ENCODE data around the gene PNP. TPM values are rescaled to one million over a fixed set of nuclear protein-coding genes. Genes with fewer than 3 reads are reported as not detected.
"Not testable (repeated sequence)": the region's sequence is repeated elsewhere in the genome, so short reads cannot be mapped to it uniquely, and the experiment has no call there.

Gene PNP
- total RNA-seq, 6 donors from 2014 or later: 6.3 to 98.8 (median 32.9) TPM

GRCh38 chr14:20499881-20500280 is 30.7 kb downstream of the PNP start:
- H3K4me1 ChIP-seq: peaks cover 0 to 5% (median 0%) of the 10 kb centered on the region in 4 donors
- H3K27ac ChIP-seq: no peak overlapping the region
- ATAC-seq (ENCODE audit: low FRiP score in 2 of 2) (no peak), DNase-seq (no peak)
- H3K4me3 ChIP-seq: no peak overlapping the region
- TF ChIP-seq POLR2AphosphoS5 (IDR thresholded peaks at IDR 0.05) (no peak), EP300 (IDR thresholded peaks at IDR 0.05) (no peak), CTCF (IDR thresholded peaks at IDR 0.05) (no peak), POLR2A (IDR thresholded peaks at IDR 0.05) (no peak)
- no peaks in the 10 kb centered on the region for H3K9me3 ChIP-seq
- H3K27me3 ChIP-seq: no peaks in the 10 kb centered on the region
- H3K36me3 ChIP-seq: no peaks in the 10 kb centered on the region
- WGBS, 2 donors: 94 to 95% methylated on average over 5 of the region's 5 CpGs

- no peak for ATAC-seq (ENCODE audit: low FRiP score in 2 of 2)
- Histone ChIP-seq H3K4me1 (peaks cover 0 to 5% (median 0%) of the 10 kb centered on the region in 4 donors), H3K27ac (no peak overlapping the region), H3K36me3 (no peaks in the 10 kb centered on the region), H3K27me3 (no peaks in the 10 kb centered on the region), H3K4me3 (no peak overlapping the region), H3K9me3 (no peaks in the 10 kb centered on the region)
- TF ChIP-seq CTCF (IDR thresholded peaks at IDR 0.05) (no peak), POLR2AphosphoS5 (IDR thresholded peaks at IDR 0.05) (no peak), POLR2A (IDR thresholded peaks at IDR 0.05) (no peak), EP300 (IDR thresholded peaks at IDR 0.05) (no peak)
- no peak for DNase-seq
- WGBS, 2 donors: 98% methylated on average over 2 of the region's 2 CpGs
Measured at GRCh38 chr14:20501346-20501745, 32.1 kb downstream of the PNP start.

GRCh38 chr14:20503898-20504297 is 34.7 kb downstream of the PNP start:
- no peaks in the 10 kb centered on the region for H3K9me3 ChIP-seq
- H3K4me1 ChIP-seq: peaks cover 0 to 5% (median 0%) of the 10 kb centered on the region in 4 donors
- no peak for DNase-seq
- H3K27me3 ChIP-seq: no peaks in the 10 kb centered on the region
- no peak overlapping the region for H3K27ac ChIP-seq
- TF ChIP-seq POLR2AphosphoS5 (IDR thresholded peaks at IDR 0.05) (no peak), EP300 (IDR thresholded peaks at IDR 0.05) (no peak), POLR2A (IDR thresholded peaks at IDR 0.05) (no peak)
- H3K4me3 ChIP-seq: no peak overlapping the region
- 23 to 39% methylated on average over 6 of the region's 6 CpGs for WGBS, 2 donors
- no peaks in the 10 kb centered on the region for H3K36me3 ChIP-seq
- ATAC-seq (ENCODE audit: low FRiP score in 2 of 2): no peak

GRCh38 chr14:20506276-20506675 is 37.1 kb downstream of the PNP start:
- DNase-seq: peak in 1 of 2 donors; percentile 40
- WGBS, 2 donors: no CpG with 5 or more reads among the region's 30 CpGs
- not testable (repeated sequence) for H3K27me3 ChIP-seq; H3K27ac ChIP-seq; H3K4me3 ChIP-seq; H3K36me3 ChIP-seq; ATAC-seq (ENCODE audit: low FRiP score in 2 of 2); H3K9me3 ChIP-seq; H3K4me1 ChIP-seq

GRCh38 chr14:20506752-20507151 is 37.5 kb downstream of the PNP start:
- H3K4me1 ChIP-seq; H3K9me3 ChIP-seq; ATAC-seq (ENCODE audit: low FRiP score in 2 of 2); H3K27me3 ChIP-seq; H3K36me3 ChIP-seq; H3K27ac ChIP-seq; H3K4me3 ChIP-seq: not testable (repeated sequence)
- DNase-seq: peak in 1 of 2 donors; percentile 62
- WGBS, 2 donors: no CpG with 5 or more reads among the region's 30 CpGs

GRCh38 chr14:20507537-20507936 is 38.3 kb downstream of the PNP start:
- not testable (repeated sequence) for DNase-seq; H3K4me3 ChIP-seq; ATAC-seq (ENCODE audit: low FRiP score in 2 of 2); H3K36me3 ChIP-seq; H3K4me1 ChIP-seq; H3K27ac ChIP-seq; H3K9me3 ChIP-seq; H3K27me3 ChIP-seq
- 93 to 96% methylated on average over 3 of the region's 3 CpGs for WGBS, 2 donors

- Histone ChIP-seq H3K27ac (no peak overlapping the region), H3K27me3 (no peaks in the 10 kb centered on the region), H3K4me1 (peaks cover 0 to 5% (median 0%) of the 10 kb centered on the region in 4 donors), H3K4me3 (no peak overlapping the region), H3K36me3 (no peaks in the 10 kb centered on the region), H3K9me3 (no peaks in the 10 kb centered on the region)
- TF ChIP-seq CTCF (IDR thresholded peaks at IDR 0.05): no peak
- TF ChIP-seq EP300 (IDR thresholded peaks at IDR 0.05): no peak
- no peak for TF ChIP-seq POLR2AphosphoS5 (IDR thresholded peaks at IDR 0.05)
- no peak for TF ChIP-seq POLR2A (IDR thresholded peaks at IDR 0.05)
- DNase-seq: no peak
- ATAC-seq (ENCODE audit: low FRiP score in 2 of 2): no peak
- 91 to 96% methylated on average over 8 of the region's 8 CpGs for WGBS, 2 donors
Measured at GRCh38 chr14:20508367-20508766, 39.2 kb downstream of the PNP start.

All from upper lobe of left lung (tissue), 6 donors.